Measurements from ENCODE around the gene RSAD2.
"Not testable (repeated sequence)": the region's sequence is repeated elsewhere in the genome, so short reads cannot be mapped to it uniquely, and the experiment has no call there.

RSAD2 gene

GRCh38 chr2:6934758-6935651 is 57.4 kb downstream of the RSAD2 start:
- peaks cover 20% of the 10 kb centered on the region for H3K4me1 Mint-ChIP-seq
- peaks cover 12% of the 10 kb centered on the region for H3K9me3 Mint-ChIP-seq
- H3K4me3 Mint-ChIP-seq = no peak overlapping the region
- no peak for DNase-seq
- H3K27me3 Mint-ChIP-seq (ENCODE audit: low read depth, poor library complexity) = no peaks in the 10 kb centered on the region
- TF ChIP-seq CTCF (IDR thresholded peaks at IDR 0.05) = no peak
- H3K27ac Mint-ChIP-seq = no peak overlapping the region
- peaks cover 30% of the 10 kb centered on the region for H3K36me3 Mint-ChIP-seq (ENCODE audit: low read depth)

- H3K4me3 Mint-ChIP-seq; H3K27me3 Mint-ChIP-seq (ENCODE audit: low read depth, poor library complexity); DNase-seq: not testable (repeated sequence)
- Mint-ChIP-seq H3K9me3 (peaks cover 12% of the 10 kb centered on the region), H3K4me1 (peaks cover 26% of the 10 kb centered on the region), H3K36me3 (ENCODE audit: low read depth) (peaks cover 30% of the 10 kb centered on the region), H3K27ac (peak overlapping the region; percentile 4)
Measured at GRCh38 chr2:6935652-6936020, 58.1 kb downstream of the RSAD2 start.

- no peak for TF ChIP-seq CTCF (IDR thresholded peaks at IDR 0.05)
- Mint-ChIP-seq H3K4me3 (no peak overlapping the region), H3K27me3 (ENCODE audit: low read depth, poor library complexity) (no peaks in the 10 kb centered on the region), H3K9me3 (peaks cover 6% of the 10 kb centered on the region), H3K36me3 (ENCODE audit: low read depth) (peaks cover 37% of the 10 kb centered on the region), H3K27ac (peak overlapping the region; percentile 68), H3K4me1 (peaks cover 34% of the 10 kb centered on the region)
- DNase-seq = no peak
Measured at GRCh38 chr2:6937157-6937556, 59.6 kb downstream of the RSAD2 start.

GRCh38 chr2:6937582-6937981 is 60.0 kb downstream of the RSAD2 start:
- peak overlapping the region; percentile 68 for H3K27ac Mint-ChIP-seq
- H3K4me1 Mint-ChIP-seq = peaks cover 34% of the 10 kb centered on the region
- no peak overlapping the region for H3K4me3 Mint-ChIP-seq
- no peak for TF ChIP-seq CTCF (IDR thresholded peaks at IDR 0.05)
- no peaks in the 10 kb centered on the region for H3K27me3 Mint-ChIP-seq (ENCODE audit: low read depth, poor library complexity)
- DNase-seq = no peak
- peaks cover 5% of the 10 kb centered on the region for H3K9me3 Mint-ChIP-seq
- H3K36me3 Mint-ChIP-seq (ENCODE audit: low read depth) = peaks cover 38% of the 10 kb centered on the region

- no peak overlapping the region for H3K27ac Mint-ChIP-seq
Measured at GRCh38 chr2:6939071-6939470, 61.5 kb downstream of the RSAD2 start.

GRCh38 chr2:6940820-6941219 is 63.2 kb downstream of the RSAD2 start:
- Mint-ChIP-seq H3K36me3 (ENCODE audit: low read depth) (peaks cover 53% of the 10 kb centered on the region), H3K27me3 (ENCODE audit: low read depth, poor library complexity) (no peaks in the 10 kb centered on the region), H3K27ac (peak overlapping the region; percentile 36), H3K4me1 (peaks cover 47% of the 10 kb centered on the region), H3K9me3 (no peaks in the 10 kb centered on the region), H3K4me3 (no peak overlapping the region)
- no peak for DNase-seq
- TF ChIP-seq CTCF (IDR thresholded peaks at IDR 0.05) = no peak

More at GRCh38 chr2:6939071-6939470, 61.5 kb downstream of the RSAD2 start:
- Mint-ChIP-seq H3K4me1 (peaks cover 43% of the 10 kb centered on the region), H3K4me3 (no peak overlapping the region), H3K27me3 (ENCODE audit: low read depth, poor library complexity) (no peaks in the 10 kb centered on the region), H3K36me3 (ENCODE audit: low read depth) (peaks cover 47% of the 10 kb centered on the region), H3K9me3 (peaks cover 5% of the 10 kb centered on the region)
- no peak for DNase-seq
- no peak for TF ChIP-seq CTCF (IDR thresholded peaks at IDR 0.05)

All from nephron progenitor cell (in vitro differentiated cells).